Measurements from ENCODE around the gene KIF21A. TPM values are rescaled to one million over a fixed set of nuclear protein-coding genes. Genes with fewer than 3 reads are reported as not detected.

The KIF21A gene
- total and polyA plus RNA-seq, 2 donors (not counting 3 experiments of a cell fraction or from before 2014, with no cell fraction given) = 1.8 to 10.1 TPM

GRCh38 chr12:39351153-39351552 lies 91.8 kb downstream of the KIF21A start:
- Histone ChIP-seq H3K9me1 (replicated peaks; ENCODE audit: control insufficient read depth, extremely low read depth, insufficient read depth, low read length) (no peaks in the 10 kb centered on the region), H3K79me2 (ENCODE audit: control insufficient read depth, insufficient read depth, low read length) (no peaks in the 10 kb centered on the region), H3K4me3 (replicated peaks in 1 of 3; ENCODE audit: insufficient read depth in 1 of 3, low read depth in 1 of 3, low read length in 3 of 3) (no peak overlapping the region), H3K4me2 (ENCODE audit: insufficient read depth, low read length) (no peak overlapping the region), H3K27me3 (ENCODE audit: control insufficient read depth in 2 of 2, insufficient read depth in 2 of 2, low read length in 2 of 2) (no peaks in the 10 kb centered on the region), H4K20me1 (replicated peaks; ENCODE audit: control insufficient read depth, extremely low read depth, insufficient read depth, low read length) (no peaks in the 10 kb centered on the region), H3K27ac (ENCODE audit: insufficient read depth, low read depth, low read length) (no peak overlapping the region), H3K4me1 (ENCODE audit: control insufficient read depth, extremely low read depth, insufficient read depth, low read length) (no peaks in the 10 kb centered on the region), H3K9me3 (replicated peaks; ENCODE audit: control insufficient read depth, insufficient read depth, low read length) (no peaks in the 10 kb centered on the region), H2AFZ (ENCODE audit: low read depth, low read length) (no peak overlapping the region), H3K9ac (replicated peaks; ENCODE audit: extremely low read depth, insufficient read depth, low read length) (no peak overlapping the region), H3K36me3 (ENCODE audit: control insufficient read depth in 2 of 2, extremely low read depth in 1 of 2, insufficient read depth in 2 of 2, low read length in 2 of 2) (no peaks in the 10 kb centered on the region)
- TF ChIP-seq EZH2 (IDR thresholded peaks at IDR 0.05; ENCODE audit: borderline replicate concordance, low read depth, low read length, severe bottlenecking) (no peak), JUN (IDR thresholded peaks at IDR 0.05; ENCODE audit: borderline replicate concordance, insufficient read depth, insufficient read length, low read depth) (no peak), MYC (IDR thresholded peaks at IDR 0.05; ENCODE audit: low read depth, low read length) (no peak)
- DNase-seq (ENCODE audit: low read depth, low spot score) (no peak), FAIRE-seq (no peak)
- dilution Hi-C loops (cut with MboI; ENCODE audit: extremely low pct_ligation_motif_present, low sequenced_read_pairs) (no loop called here), intact Hi-C loops (cut with micrococcal nuclease) (no loop called here)
- BruUV-seq (replicated peaks) = no TSS peak
- POLR2A ChIA-PET = no interaction called here
- CTCF ChIA-PET = no interaction called here

- dilution Hi-C loops (cut with MboI; ENCODE audit: extremely low pct_ligation_motif_present, low sequenced_read_pairs) (no loop called here), intact Hi-C loops (cut with micrococcal nuclease) (no loop called here)
- Histone ChIP-seq H4K20me1 (replicated peaks; ENCODE audit: control insufficient read depth, extremely low read depth, insufficient read depth, low read length) (no peaks in the 10 kb centered on the region), H3K36me3 (ENCODE audit: control insufficient read depth in 2 of 2, extremely low read depth in 1 of 2, insufficient read depth in 2 of 2, low read length in 2 of 2) (no peaks in the 10 kb centered on the region), H3K4me3 (replicated peaks in 1 of 3; ENCODE audit: insufficient read depth in 1 of 3, low read depth in 1 of 3, low read length in 3 of 3) (no peak overlapping the region), H3K9me1 (replicated peaks; ENCODE audit: control insufficient read depth, extremely low read depth, insufficient read depth, low read length) (no peaks in the 10 kb centered on the region), H3K9ac (replicated peaks; ENCODE audit: extremely low read depth, insufficient read depth, low read length) (no peak overlapping the region), H3K9me3 (replicated peaks; ENCODE audit: control insufficient read depth, insufficient read depth, low read length) (no peaks in the 10 kb centered on the region), H3K4me2 (ENCODE audit: insufficient read depth, low read length) (no peak overlapping the region), H3K27me3 (ENCODE audit: control insufficient read depth in 2 of 2, insufficient read depth in 2 of 2, low read length in 2 of 2) (no peaks in the 10 kb centered on the region), H3K27ac (ENCODE audit: insufficient read depth, low read depth, low read length) (no peak overlapping the region), H3K4me1 (ENCODE audit: control insufficient read depth, extremely low read depth, insufficient read depth, low read length) (no peaks in the 10 kb centered on the region), H2AFZ (ENCODE audit: low read depth, low read length) (no peak overlapping the region), H3K79me2 (ENCODE audit: control insufficient read depth, insufficient read depth, low read length) (no peaks in the 10 kb centered on the region)
- BruUV-seq (replicated peaks) = no TSS peak
- ChIA-PET POLR2A (no interaction called here), CTCF (interaction anchor here (0.8 to 1.9 kb wide), 6 partner anchors 9 to 32 kb away, joined by 3 to 6 read pairs (median 4); no protein-coding TSS in a partner anchor)
- no peak for DNase-seq (ENCODE audit: low read depth, low spot score)
- TF ChIP-seq FOS (IDR thresholded peaks at IDR 0.05; ENCODE audit: borderline replicate concordance, insufficient read depth, low read length) = no peak
- no peak for TF ChIP-seq CTCF (IDR thresholded peaks at IDR 0.05; ENCODE audit: extremely low read depth in 1 of 2, insufficient read depth in 1 of 2, low read depth in 1 of 2, low read length in 2 of 2)
- no peak for TF ChIP-seq POLR2AphosphoS5 (IDR thresholded peaks at IDR 0.05; ENCODE audit: insufficient read depth, low read depth, low read length)
- TF ChIP-seq MYC (IDR thresholded peaks at IDR 0.05; ENCODE audit: low read depth, low read length) = no peak
- TF ChIP-seq JUN (IDR thresholded peaks at IDR 0.05; ENCODE audit: borderline replicate concordance, insufficient read depth, insufficient read length, low read depth) = no peak
- no peak for TF ChIP-seq MAX (IDR thresholded peaks at IDR 0.05; ENCODE audit: insufficient read depth, insufficient read length)
- no peak for TF ChIP-seq POLR2A (IDR thresholded peaks at IDR 0.05; ENCODE audit: low read depth, low read length)
- no peak for TF ChIP-seq GATA2 (IDR thresholded peaks at IDR 0.05; ENCODE audit: insufficient read depth, insufficient read length, low read depth, low read length)
- no peak for TF ChIP-seq EZH2 (IDR thresholded peaks at IDR 0.05; ENCODE audit: borderline replicate concordance, low read depth, low read length, severe bottlenecking)
- no peak for FAIRE-seq
Observed at GRCh38 chr12:39348941-39349626, 93.8 kb downstream of the KIF21A start.

All from endothelial cell of umbilical vein (primary cell).